NCI-H146 (cell line): Measurements from ENCODE around the gene TNS4.
"Not testable (repeated sequence)": the region's sequence is repeated elsewhere in the genome, so short reads cannot be mapped to it uniquely, and the experiment has no call there.

Experiments used
- DNase-seq: peaks from one replicate; lab custom pipeline; 2025; lab: John Stamatoyannopoulos, UW

TNS4 gene

GRCh38 chr17:40501499-40501911 is at the start of gene TNS4:
TSS of gene TNS4 (minus strand) at chr17:40501623. CDS start at chr17:40496425, 5,198 bp downstream.
- no peak for DNase-seq

GRCh38 chr17:40550608-40551007 is 49.2 kb upstream of the TNS4 start:
- no peak for DNase-seq

- DNase-seq: peak; percentile 65
Observed at GRCh38 chr17:40548982-40549685, 47.7 kb upstream of the TNS4 start.

GRCh38 chr17:40548491-40548981 is 47.1 kb upstream of the TNS4 start:
- DNase-seq: no peak

- DNase-seq: no peak
Observed at GRCh38 chr17:40547785-40548478, 46.5 kb upstream of the TNS4 start.

GRCh38 chr17:40547079-40547784 is 45.8 kb upstream of the TNS4 start:
- peak; percentile 99 for DNase-seq

- DNase-seq: not testable (repeated sequence)
Observed at GRCh38 chr17:40546497-40546896, 45.1 kb upstream of the TNS4 start.

- DNase-seq: no peak
Observed at GRCh38 chr17:40545660-40546059, 44.2 kb upstream of the TNS4 start.

GRCh38 chr17:40542558-40543411 is 41.4 kb upstream of the TNS4 start:
- DNase-seq: peak; percentile 12

GRCh38 chr17:40541873-40542557 is 40.6 kb upstream of the TNS4 start:
- peak; percentile 15 for DNase-seq

- DNase-seq: no peak
Observed at GRCh38 chr17:40541060-40541872, 39.8 kb upstream of the TNS4 start.

GRCh38 chr17:40540448-40540847 is 39.0 kb upstream of the TNS4 start:
- DNase-seq: no peak

- DNase-seq: no peak
Observed at GRCh38 chr17:40539711-40540411, 38.4 kb upstream of the TNS4 start.

GRCh38 chr17:40538936-40539705 is 37.7 kb upstream of the TNS4 start:
- DNase-seq: no peak

GRCh38 chr17:40538019-40538935 is 36.9 kb upstream of the TNS4 start:
- no peak for DNase-seq

GRCh38 chr17:40536295-40537171 is 35.1 kb upstream of the TNS4 start:
- no peak for DNase-seq

GRCh38 chr17:40535924-40536294 is 34.5 kb upstream of the TNS4 start:
- DNase-seq: no peak
